HepG2 (cell line): ENCODE measurements around the gene JAGN1. TPM values are rescaled to one million over a fixed set of nuclear protein-coding genes. Genes with fewer than 3 reads are reported as not detected.
A peak's percentile ranks its signal among the peaks of the same experiment; 100 is the strongest.

ENCODE experiments used
- GLI4 ChIP-seq: sonication (generic); formaldehyde crosslinking; IDR thresholded peaks from 2 replicates; pipeline ENCODE4 v1.5.1; 2020; ENCODE audit warnings: missing genetic modification reagents, mild to moderate bottlenecking, moderate library complexity, borderline replicate concordance
- GTF2F1 ChIP-seq: fragments of 150-350 bp; IDR thresholded peaks from 2 replicates; pipeline ENCODE4 v1.6.1; 2014; ENCODE audit warnings: low read length
- KDM1A ChIP-seq: IDR thresholded peaks from 2 replicates; pipeline ENCODE4 v1.6.1; 2016; ENCODE audit warnings: missing compliant biosample characterization
- POLR2AphosphoS5 ChIP-seq: IDR thresholded peaks from 2 replicates; pipeline ENCODE4 v1.6.1; 2012; ENCODE audit warnings: low read depth, low read length
- SP4 ChIP-seq: sonication (generic); formaldehyde crosslinking; IDR thresholded peaks from 2 replicates; pipeline ENCODE4 v1.8.1; 2023; ENCODE audit warnings: mild to moderate bottlenecking, missing genetic modification reagents
- TBL1XR1 ChIP-seq: fragments of 150-350 bp; IDR thresholded peaks from 2 replicates; pipeline ENCODE4 v1.6.1; 2014; ENCODE audit warnings: borderline replicate concordance, low read length; ENCODE audit not compliant: partially characterized antibody
- TBP ChIP-seq: sonication (generic); formaldehyde crosslinking; IDR thresholded peaks from 2 replicates; pipeline ENCODE4 v1.5.0; 2020; ENCODE audit warnings: missing genetic modification reagents
- ZFP36L1 ChIP-seq: sonication (generic); formaldehyde crosslinking; IDR thresholded peaks from 2 replicates; pipeline ENCODE4 v1.8.0; 2022; ENCODE audit warnings: mild to moderate bottlenecking, missing genetic modification reagents, moderate library complexity
- ZKSCAN1 ChIP-seq: fragments of 150-350 bp; IDR thresholded peaks from 2 replicates; pipeline ENCODE4 v1.6.1; 2014; ENCODE audit warnings: low read length
- ZNF136 ChIP-seq: sonication (generic); formaldehyde crosslinking; IDR thresholded peaks from 2 replicates; pipeline ENCODE4 v1.8.1; 2022; ENCODE audit warnings: low read depth, mild to moderate bottlenecking, moderate library complexity, missing genetic modification reagents
- ZNF180 ChIP-seq: sonication (generic); formaldehyde crosslinking; IDR thresholded peaks from 2 replicates; pipeline ENCODE4 v1.4.0; 2020; ENCODE audit warnings: low read depth, missing genetic modification reagents, borderline replicate concordance
- ZNF230 ChIP-seq: sonication (generic); formaldehyde crosslinking; IDR thresholded peaks from 2 replicates; pipeline ENCODE4 v1.4.0; 2020; ENCODE audit warnings: mild to moderate bottlenecking, missing genetic modification reagents
- ZNF530 ChIP-seq: sonication (generic); formaldehyde crosslinking; IDR thresholded peaks from 2 replicates; pipeline ENCODE4 v1.5.0; 2020; ENCODE audit warnings: low read depth, mild to moderate bottlenecking, missing genetic modification reagents
- ZNF546 ChIP-seq: sonication (generic); formaldehyde crosslinking; conservative IDR thresholded peaks from 2 replicates; pipeline ENCODE4 v1.8.1; 2023; ENCODE audit warnings: mild to moderate bottlenecking, missing genetic modification reagents
- ZNF550 ChIP-seq: sonication (generic); formaldehyde crosslinking; IDR thresholded peaks from 2 replicates; pipeline ENCODE4 v1.4.0; 2020; ENCODE audit warnings: mild to moderate bottlenecking, missing genetic modification reagents, borderline replicate concordance
- ZNF567 ChIP-seq: sonication (generic); formaldehyde crosslinking; IDR thresholded peaks from 2 replicates; pipeline ENCODE4 v1.8.1; 2023; ENCODE audit warnings: mild to moderate bottlenecking, missing genetic modification reagents, borderline replicate concordance
- ZNF615 ChIP-seq: sonication (generic); formaldehyde crosslinking; IDR thresholded peaks from 2 replicates; pipeline ENCODE4 v1.5.0; 2020; ENCODE audit warnings: mild to moderate bottlenecking, missing genetic modification reagents, borderline replicate concordance
- ZNF816 ChIP-seq: sonication (generic); formaldehyde crosslinking; IDR thresholded peaks from 2 replicates; pipeline ENCODE4 v1.8.0; 2022; ENCODE audit warnings: missing genetic modification reagents, mild to moderate bottlenecking, borderline replicate concordance
- ZSCAN21 ChIP-seq: sonication (generic); formaldehyde crosslinking; IDR thresholded peaks from 2 replicates; pipeline ENCODE4 v1.8.0; 2022; ENCODE audit warnings: mild to moderate bottlenecking, missing genetic modification reagents, moderate library complexity, borderline replicate concordance
- polyA plus RNA-seq, 8 experiments: library from polyadenylated mRNA; depleted of rRNA in 3 of 8; stranded (reverse) in 7 of 8; unstranded in 1 of 8; fragments of >200 nt; fragmentation: Illumina TruSeq in 4 of 8; extraction: Trizol in 4 of 8; gene quantifications; 2 replicates each; pipeline versions ENCODE4 v1.2.1 to v1.2.3, GENCODE V29; 2011 to 2016; ENCODE audit warnings: low read depth in 4 of 8, missing spikeins in 1 of 8, mixed read lengths in 1 of 8; ENCODE audit not compliant: insufficient read depth in 1 of 8
- total RNA-seq, 5 experiments: library from RNA; depleted of rRNA; stranded (reverse); fragments of >200 nt; fragmentation: Illumina TruSeq; extraction: Trizol; gene quantifications; 2 replicates each; pipeline ENCODE4 v1.2.3, GENCODE V29; 2016; ENCODE audit warnings: low read depth in 1 of 5
- TF ChIP-seq, protein P1 (sequence below): sonication (generic); formaldehyde crosslinking; IDR thresholded peaks from 2 replicates; pipeline ENCODE4 v1.4.0; 2020; ENCODE audit warnings: missing genetic modification reagents, borderline replicate concordance
- TF ChIP-seq, protein P2 (sequence below): sonication (generic); formaldehyde crosslinking; IDR thresholded peaks from 2 replicates; pipeline ENCODE4 v1.8.0; 2022; ENCODE audit warnings: mild to moderate bottlenecking, missing genetic modification reagents
- TF ChIP-seq, protein P3 (sequence below): sonication (generic); formaldehyde crosslinking; IDR thresholded peaks from 2 replicates; pipeline ENCODE4 v1.5.0; 2020; ENCODE audit warnings: mild to moderate bottlenecking, missing genetic modification reagents, borderline replicate concordance
- TF ChIP-seq, protein P4 (sequence below): IDR thresholded peaks from 2 replicates; pipeline ENCODE4 v1.6.1; 2016; ENCODE audit warnings: missing genetic modification reagents, missing compliant biosample characterization

Gene JAGN1
- total and polyA plus RNA-seq, 2 of the 13 experiments (the other 11 are each of a cell fraction or from before 2014, with no cell fraction given) = 49.9 to 50.9 TPM

DNA sequence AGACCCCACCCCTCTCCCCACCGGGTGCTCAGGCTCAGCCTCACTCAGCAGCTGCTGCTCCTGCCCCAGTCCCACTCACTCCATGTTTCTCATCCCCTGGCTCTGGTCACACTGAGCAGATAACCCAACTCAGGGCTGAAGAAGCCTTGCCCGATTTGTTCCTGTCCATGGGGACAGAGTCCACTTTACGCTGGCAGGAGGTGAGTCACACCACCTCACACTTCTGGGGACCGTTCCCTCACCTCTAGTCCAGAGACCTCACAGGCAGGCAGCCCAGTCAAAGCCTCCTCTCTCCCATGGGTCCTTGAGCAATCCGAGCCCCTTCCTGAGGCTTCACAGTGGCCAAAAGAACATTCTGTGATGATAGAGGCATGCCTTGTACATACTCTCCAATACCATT is 11.7 kb upstream of the JAGN1 start (continued):
- TF ChIP-seq ZNF546 (CRISPR knock-in tag) (no peak), ZNF816 (no peak), ZNF180 (CRISPR knock-in tag) (no peak), GTF2F1 (no peak), ZNF230 (CRISPR knock-in tag) (no peak), SP4 (CRISPR knock-in tag) (peak; percentile 14; the same call in 1 of the 2 replicates), ZNF615 (CRISPR knock-in tag) (no peak), POLR2AphosphoS5 (peak; percentile 74), ZKSCAN1 (no peak), TBL1XR1 (no peak), TBP (CRISPR knock-in tag) (no peak), ZSCAN21 (CRISPR knock-in tag) (no peak), ZNF567 (no peak), KDM1A (CRISPR knock-in tag) (no peak), GLI4 (no peak), ZNF530 (CRISPR knock-in tag) (no peak), ZNF136 (CRISPR knock-in tag) (no peak), ZNF550 (no peak), ZFP36L1 (CRISPR knock-in tag) (no peak)
- TF ChIP-seq, protein P1, sequence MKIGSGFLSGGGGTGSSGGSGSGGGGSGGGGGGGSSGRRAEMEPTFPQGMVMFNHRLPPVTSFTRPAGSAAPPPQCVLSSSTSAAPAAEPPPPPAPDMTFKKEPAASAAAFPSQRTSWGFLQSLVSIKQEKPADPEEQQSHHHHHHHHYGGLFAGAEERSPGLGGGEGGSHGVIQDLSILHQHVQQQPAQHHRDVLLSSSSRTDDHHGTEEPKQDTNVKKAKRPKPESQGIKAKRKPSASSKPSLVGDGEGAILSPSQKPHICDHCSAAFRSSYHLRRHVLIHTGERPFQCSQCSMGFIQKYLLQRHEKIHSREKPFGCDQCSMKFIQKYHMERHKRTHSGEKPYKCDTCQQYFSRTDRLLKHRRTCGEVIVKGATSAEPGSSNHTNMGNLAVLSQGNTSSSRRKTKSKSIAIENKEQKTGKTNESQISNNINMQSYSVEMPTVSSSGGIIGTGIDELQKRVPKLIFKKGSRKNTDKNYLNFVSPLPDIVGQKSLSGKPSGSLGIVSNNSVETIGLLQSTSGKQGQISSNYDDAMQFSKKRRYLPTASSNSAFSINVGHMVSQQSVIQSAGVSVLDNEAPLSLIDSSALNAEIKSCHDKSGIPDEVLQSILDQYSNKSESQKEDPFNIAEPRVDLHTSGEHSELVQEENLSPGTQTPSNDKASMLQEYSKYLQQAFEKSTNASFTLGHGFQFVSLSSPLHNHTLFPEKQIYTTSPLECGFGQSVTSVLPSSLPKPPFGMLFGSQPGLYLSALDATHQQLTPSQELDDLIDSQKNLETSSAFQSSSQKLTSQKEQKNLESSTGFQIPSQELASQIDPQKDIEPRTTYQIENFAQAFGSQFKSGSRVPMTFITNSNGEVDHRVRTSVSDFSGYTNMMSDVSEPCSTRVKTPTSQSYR = no peak
- TF ChIP-seq, protein P2, sequence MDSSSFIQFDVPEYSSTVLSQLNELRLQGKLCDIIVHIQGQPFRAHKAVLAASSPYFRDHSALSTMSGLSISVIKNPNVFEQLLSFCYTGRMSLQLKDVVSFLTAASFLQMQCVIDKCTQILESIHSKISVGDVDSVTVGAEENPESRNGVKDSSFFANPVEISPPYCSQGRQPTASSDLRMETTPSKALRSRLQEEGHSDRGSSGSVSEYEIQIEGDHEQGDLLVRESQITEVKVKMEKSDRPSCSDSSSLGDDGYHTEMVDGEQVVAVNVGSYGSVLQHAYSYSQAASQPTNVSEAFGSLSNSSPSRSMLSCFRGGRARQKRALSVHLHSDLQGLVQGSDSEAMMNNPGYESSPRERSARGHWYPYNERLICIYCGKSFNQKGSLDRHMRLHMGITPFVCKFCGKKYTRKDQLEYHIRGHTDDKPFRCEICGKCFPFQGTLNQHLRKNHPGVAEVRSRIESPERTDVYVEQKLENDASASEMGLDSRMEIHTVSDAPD (CRISPR knock-in tag) = no peak
- TF ChIP-seq, protein P3, sequence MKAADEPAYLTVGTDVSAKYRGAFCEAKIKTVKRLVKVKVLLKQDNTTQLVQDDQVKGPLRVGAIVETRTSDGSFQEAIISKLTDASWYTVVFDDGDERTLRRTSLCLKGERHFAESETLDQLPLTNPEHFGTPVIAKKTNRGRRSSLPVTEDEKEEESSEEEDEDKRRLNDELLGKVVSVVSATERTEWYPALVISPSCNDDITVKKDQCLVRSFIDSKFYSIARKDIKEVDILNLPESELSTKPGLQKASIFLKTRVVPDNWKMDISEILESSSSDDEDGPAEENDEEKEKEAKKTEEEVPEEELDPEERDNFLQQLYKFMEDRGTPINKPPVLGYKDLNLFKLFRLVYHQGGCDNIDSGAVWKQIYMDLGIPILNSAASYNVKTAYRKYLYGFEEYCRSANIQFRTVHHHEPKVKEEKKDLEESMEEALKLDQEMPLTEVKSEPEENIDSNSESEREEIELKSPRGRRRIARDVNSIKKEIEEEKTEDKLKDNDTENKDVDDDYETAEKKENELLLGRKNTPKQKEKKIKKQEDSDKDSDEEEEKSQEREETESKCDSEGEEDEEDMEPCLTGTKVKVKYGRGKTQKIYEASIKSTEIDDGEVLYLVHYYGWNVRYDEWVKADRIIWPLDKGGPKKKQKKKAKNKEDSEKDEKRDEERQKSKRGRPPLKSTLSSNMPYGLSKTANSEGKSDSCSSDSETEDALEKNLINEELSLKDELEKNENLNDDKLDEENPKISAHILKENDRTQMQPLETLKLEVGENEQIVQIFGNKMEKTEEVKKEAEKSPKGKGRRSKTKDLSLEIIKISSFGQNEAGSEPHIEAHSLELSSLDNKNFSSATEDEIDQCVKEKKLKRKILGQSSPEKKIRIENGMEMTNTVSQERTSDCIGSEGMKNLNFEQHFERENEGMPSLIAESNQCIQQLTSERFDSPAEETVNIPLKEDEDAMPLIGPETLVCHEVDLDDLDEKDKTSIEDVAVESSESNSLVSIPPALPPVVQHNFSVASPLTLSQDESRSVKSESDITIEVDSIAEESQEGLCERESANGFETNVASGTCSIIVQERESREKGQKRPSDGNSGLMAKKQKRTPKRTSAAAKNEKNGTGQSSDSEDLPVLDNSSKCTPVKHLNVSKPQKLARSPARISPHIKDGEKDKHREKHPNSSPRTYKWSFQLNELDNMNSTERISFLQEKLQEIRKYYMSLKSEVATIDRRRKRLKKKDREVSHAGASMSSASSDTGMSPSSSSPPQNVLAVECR (CRISPR knock-in tag) = no peak; the same call in 1 of the 2 replicates
- TF ChIP-seq, protein P4, sequence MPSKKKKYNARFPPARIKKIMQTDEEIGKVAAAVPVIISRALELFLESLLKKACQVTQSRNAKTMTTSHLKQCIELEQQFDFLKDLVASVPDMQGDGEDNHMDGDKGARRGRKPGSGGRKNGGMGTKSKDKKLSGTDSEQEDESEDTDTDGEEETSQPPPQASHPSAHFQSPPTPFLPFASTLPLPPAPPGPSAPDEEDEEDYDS (CRISPR knock-in tag) = 0 out of 2 replicates have a peak, but pooled peaks have one; percentile 43
